Nephron (organoid): Measurements from ENCODE around the gene PGAP1.

Source experiments
- H3K27ac Mint-ChIP-seq, 3 experiments: 2 replicates each; pipeline ENCODE4 v1.8.0; 2020; ENCODE audit warnings: mixed read lengths in 3 of 3, mild to moderate bottlenecking in 2 of 3, moderate library complexity in 1 of 3
- H3K27me3 Mint-ChIP-seq: 2 replicates; pipeline ENCODE4 v1.8.0; 2021; ENCODE audit warnings: low read depth, mild to moderate bottlenecking, moderate library complexity, mixed read lengths
- H3K36me3 Mint-ChIP-seq: 2 replicates; pipeline ENCODE4 v1.8.0; 2020; ENCODE audit warnings: low read depth, mixed read lengths
- H3K4me1 Mint-ChIP-seq: 2 replicates; pipeline ENCODE4 v1.8.0; 2020; ENCODE audit warnings: mixed read lengths
- H3K4me3 Mint-ChIP-seq, 3 experiments: 2 replicates each; pipeline ENCODE4 v1.8.0; 2020; ENCODE audit warnings: mild to moderate bottlenecking in 3 of 3, mixed read lengths in 3 of 3, moderate library complexity in 2 of 3
- H3K9me3 Mint-ChIP-seq: 2 replicates; pipeline ENCODE4 v1.8.0; 2020; ENCODE audit warnings: mixed read lengths
- CTCF ChIP-seq, 3 experiments: fragments of 200-600 bp; sonication (generic); IDR thresholded peaks; one replicate each; pipeline ENCODE4 v1.5.0; 2021; ENCODE audit warnings: antibody characterized with exemption in 3 of 3; ENCODE audit not compliant: unreplicated experiment in 3 of 3

Gene PGAP1

DNA sequence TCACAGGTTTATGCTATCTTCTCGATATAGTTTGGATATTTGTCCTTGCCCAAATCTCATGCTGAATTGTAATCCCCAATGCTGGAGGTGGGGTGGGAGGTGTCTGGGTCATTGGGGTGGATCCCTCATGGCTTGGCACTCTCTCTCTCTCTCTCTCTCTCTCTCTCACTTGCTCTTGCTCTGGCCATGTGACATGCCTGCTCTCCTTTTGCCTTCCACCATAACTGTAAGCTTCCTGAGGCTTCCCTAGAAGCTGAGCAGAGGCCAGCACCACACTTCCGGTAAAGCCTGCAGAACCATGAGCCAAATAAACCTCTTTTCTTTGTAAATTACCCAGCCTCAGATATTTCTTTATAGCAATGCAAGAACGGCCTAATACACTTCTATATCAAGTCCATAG lies 41.3 kb upstream of the PGAP1 start:
- peak overlapping the region in 2 of 3 experiments; percentile 51 to 57 for H3K27ac Mint-ChIP-seq
- H3K4me1 Mint-ChIP-seq = peaks cover 28% of the 10 kb centered on the region
- H3K4me3 Mint-ChIP-seq = peak overlapping the region; percentile 40 to 56 (median 45)
- H3K27me3 Mint-ChIP-seq = no peaks in the 10 kb centered on the region
- no peak for TF ChIP-seq CTCF (IDR thresholded peaks at IDR 0.05; ENCODE audit: unreplicated experiment in 3 of 3)
- no peaks in the 10 kb centered on the region for H3K36me3 Mint-ChIP-seq
- H3K9me3 Mint-ChIP-seq = no peaks in the 10 kb centered on the region

DNA sequence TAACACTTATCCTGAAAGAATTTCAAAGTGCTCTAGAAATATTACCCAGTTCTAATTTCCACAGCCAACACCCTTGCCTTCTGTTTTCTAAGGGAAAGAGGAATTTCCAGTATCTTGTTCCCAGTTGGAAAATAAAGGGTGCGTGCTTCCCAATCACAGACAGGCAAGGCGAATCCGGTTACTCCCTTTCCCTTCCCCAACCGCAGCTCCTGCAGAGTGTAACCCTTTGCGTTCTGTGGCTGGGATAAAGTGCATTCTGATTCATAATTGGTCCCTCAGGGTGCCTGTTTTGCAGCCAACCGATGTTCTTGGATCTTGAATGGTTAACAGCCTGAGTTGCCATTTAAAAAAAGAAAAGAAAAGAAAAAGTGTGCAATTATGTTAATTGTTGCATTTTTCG lies 40.6 kb upstream of the PGAP1 start:
- Mint-ChIP-seq H3K36me3 (no peaks in the 10 kb centered on the region), H3K4me3 (peak overlapping the region; percentile 20 to 84 (median 79)), H3K27me3 (no peaks in the 10 kb centered on the region), H3K4me1 (peaks cover 28% of the 10 kb centered on the region), H3K9me3 (no peaks in the 10 kb centered on the region), H3K27ac (peak overlapping the region; percentile 57 to 65 (median 62))
- TF ChIP-seq CTCF (IDR thresholded peaks at IDR 0.05; ENCODE audit: unreplicated experiment in 3 of 3) = no peak

- Mint-ChIP-seq H3K27me3 (no peaks in the 10 kb centered on the region), H3K9me3 (no peaks in the 10 kb centered on the region), H3K36me3 (no peaks in the 10 kb centered on the region), H3K4me3 (no peak overlapping the region), H3K4me1 (peaks cover 21% of the 10 kb centered on the region), H3K27ac (no peak overlapping the region)
- TF ChIP-seq CTCF (IDR thresholded peaks at IDR 0.05; ENCODE audit: unreplicated experiment in 3 of 3) = no peak
These were observed 39.6 kb upstream of the PGAP1 start for GRCh38 chr2:196966061-196966460.

DNA sequence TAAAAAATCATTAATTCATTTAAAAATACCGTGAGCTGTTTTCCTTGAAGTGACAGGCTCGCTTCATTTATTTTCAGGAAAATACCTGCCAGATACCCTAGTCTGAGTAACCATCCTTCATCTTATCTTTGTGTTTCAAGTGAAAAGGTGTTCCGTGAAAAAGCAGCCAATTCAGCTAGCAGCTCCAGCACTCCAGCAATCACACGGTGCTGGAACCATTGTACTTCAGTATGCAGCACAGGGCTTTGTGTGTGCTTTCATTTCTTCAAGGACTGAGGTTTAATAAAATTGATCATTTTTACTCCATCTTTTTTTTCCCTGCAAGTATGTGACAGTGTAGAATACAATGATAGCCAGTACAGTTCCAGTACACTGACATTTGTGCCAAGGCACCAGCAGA lies 39.1 kb upstream of the PGAP1 start:
- TF ChIP-seq CTCF (IDR thresholded peaks at IDR 0.05; ENCODE audit: unreplicated experiment in 3 of 3) = no peak
- H3K36me3 Mint-ChIP-seq = no peaks in the 10 kb centered on the region
- H3K27ac Mint-ChIP-seq = no peak overlapping the region
- no peaks in the 10 kb centered on the region for H3K9me3 Mint-ChIP-seq
- no peaks in the 10 kb centered on the region for H3K27me3 Mint-ChIP-seq
- peaks cover 21% of the 10 kb centered on the region for H3K4me1 Mint-ChIP-seq
- H3K4me3 Mint-ChIP-seq = no peak overlapping the region

GRCh38 chr2:196963961-196964360 lies 37.5 kb upstream of the PGAP1 start:
- Mint-ChIP-seq H3K36me3 (no peaks in the 10 kb centered on the region), H3K4me1 (peaks cover 27% of the 10 kb centered on the region), H3K27me3 (no peaks in the 10 kb centered on the region), H3K9me3 (no peaks in the 10 kb centered on the region), H3K27ac (no peak overlapping the region), H3K4me3 (no peak overlapping the region)
- TF ChIP-seq CTCF (IDR thresholded peaks at IDR 0.05; ENCODE audit: unreplicated experiment in 3 of 3) = no peak

DNA sequence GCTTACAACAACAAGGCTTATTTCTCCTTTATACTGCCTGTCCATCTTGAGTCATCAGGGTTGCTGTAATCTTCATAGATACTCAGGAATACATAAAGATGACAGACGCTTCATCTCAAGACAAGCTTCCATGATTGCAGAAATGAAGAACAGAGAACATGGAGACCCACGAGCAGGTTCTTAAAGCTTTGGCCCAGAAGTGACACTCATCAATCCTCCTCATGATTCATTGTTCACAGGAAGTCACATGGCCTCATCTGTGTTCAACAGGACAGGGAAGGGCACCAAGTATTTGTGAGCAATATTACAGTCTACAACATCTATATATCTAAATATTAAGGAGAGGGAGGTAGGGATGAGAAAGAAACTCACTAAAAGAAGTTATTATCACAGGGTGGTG lies 36.5 kb upstream of the PGAP1 start:
- H3K4me1 Mint-ChIP-seq = peaks cover 27% of the 10 kb centered on the region
- H3K36me3 Mint-ChIP-seq = no peaks in the 10 kb centered on the region
- TF ChIP-seq CTCF (IDR thresholded peaks at IDR 0.05; ENCODE audit: unreplicated experiment in 3 of 3) = no peak
- no peaks in the 10 kb centered on the region for H3K27me3 Mint-ChIP-seq
- no peak overlapping the region for H3K27ac Mint-ChIP-seq
- no peaks in the 10 kb centered on the region for H3K9me3 Mint-ChIP-seq
- H3K4me3 Mint-ChIP-seq = no peak overlapping the region
